ENCODE measurements around the gene KCNT2. TPM values are rescaled to one million over a fixed set of nuclear protein-coding genes. Genes with fewer than 3 reads are reported as not detected.

The KCNT2 gene
- total and polyA plus RNA-seq, 2 donors (not counting 3 experiments of a cell fraction or from before 2014, with no cell fraction given), result 0.46 to 1.6 TPM

- no peak overlapping the region for H3K9ac ChIP-seq (replicated peaks; ENCODE audit: extremely low read depth, insufficient read depth, low read length)
- no TSS peak for BruUV-seq (replicated peaks)
- POLR2A ChIA-PET, result no interaction called here
- dilution Hi-C loops (cut with MboI; ENCODE audit: extremely low pct_ligation_motif_present, low sequenced_read_pairs) (no loop called here), intact Hi-C loops (cut with micrococcal nuclease) (no loop called here)
- CTCF ChIA-PET, result interaction anchor here (0.8 to 10.2 kb wide), 2 partner anchors 39 to 159 kb away, joined by 4 to 377 read pairs; no protein-coding TSS in a partner anchor
- H3K36me3 ChIP-seq (ENCODE audit: control insufficient read depth in 2 of 2, extremely low read depth in 1 of 2, insufficient read depth in 2 of 2, low read length in 2 of 2), result no peaks in the 10 kb centered on the region
- H3K79me2 ChIP-seq (ENCODE audit: control insufficient read depth, insufficient read depth, low read length), result no peaks in the 10 kb centered on the region
- no peak overlapping the region for H3K27ac ChIP-seq (ENCODE audit: insufficient read depth, low read depth, low read length)
- FAIRE-seq, result no peak
- no peaks in the 10 kb centered on the region for H3K4me1 ChIP-seq (ENCODE audit: control insufficient read depth, extremely low read depth, insufficient read depth, low read length)
- no peak overlapping the region for H3K4me2 ChIP-seq (ENCODE audit: insufficient read depth, low read length)
- no peaks in the 10 kb centered on the region for H3K9me3 ChIP-seq (replicated peaks; ENCODE audit: control insufficient read depth, insufficient read depth, low read length)
- no peaks in the 10 kb centered on the region for H3K9me1 ChIP-seq (replicated peaks; ENCODE audit: control insufficient read depth, extremely low read depth, insufficient read depth, low read length)
- no peak overlapping the region for H3K4me3 ChIP-seq (replicated peaks in 1 of 3; ENCODE audit: insufficient read depth in 1 of 3, low read depth in 1 of 3, low read length in 3 of 3)
- H4K20me1 ChIP-seq (replicated peaks; ENCODE audit: control insufficient read depth, extremely low read depth, insufficient read depth, low read length), result no peaks in the 10 kb centered on the region
- no peak overlapping the region for H2AFZ ChIP-seq (ENCODE audit: low read depth, low read length)
- no peak for TF ChIP-seq MAX (IDR thresholded peaks at IDR 0.05; ENCODE audit: insufficient read depth, insufficient read length)
- no peak for TF ChIP-seq EZH2 (IDR thresholded peaks at IDR 0.05; ENCODE audit: borderline replicate concordance, low read depth, low read length, severe bottlenecking)
- no peak for TF ChIP-seq CTCF (IDR thresholded peaks at IDR 0.05; ENCODE audit: extremely low read depth in 1 of 2, insufficient read depth in 1 of 2, low read depth in 1 of 2, low read length in 2 of 2)
- no peak for TF ChIP-seq POLR2AphosphoS5 (IDR thresholded peaks at IDR 0.05; ENCODE audit: insufficient read depth, low read depth, low read length)
- TF ChIP-seq JUN (IDR thresholded peaks at IDR 0.05; ENCODE audit: borderline replicate concordance, insufficient read depth, insufficient read length, low read depth), result no peak
- no peak for DNase-seq (ENCODE audit: low read depth, low spot score)
- H3K27me3 ChIP-seq (ENCODE audit: control insufficient read depth in 2 of 2, insufficient read depth in 2 of 2, low read length in 2 of 2), result no peaks in the 10 kb centered on the region
These were observed 301.8 kb downstream of the KCNT2 start for GRCh38 chr1:196306421-196306820.

- Histone ChIP-seq H3K4me1 (ENCODE audit: control insufficient read depth, extremely low read depth, insufficient read depth, low read length) (no peaks in the 10 kb centered on the region), H3K79me2 (ENCODE audit: control insufficient read depth, insufficient read depth, low read length) (no peaks in the 10 kb centered on the region), H3K27ac (ENCODE audit: insufficient read depth, low read depth, low read length) (no peak overlapping the region), H3K4me3 (replicated peaks in 1 of 3; ENCODE audit: insufficient read depth in 1 of 3, low read depth in 1 of 3, low read length in 3 of 3) (no peak overlapping the region), H3K27me3 (ENCODE audit: control insufficient read depth in 2 of 2, insufficient read depth in 2 of 2, low read length in 2 of 2) (no peaks in the 10 kb centered on the region), H3K9ac (replicated peaks; ENCODE audit: extremely low read depth, insufficient read depth, low read length) (no peak overlapping the region), H3K9me3 (replicated peaks; ENCODE audit: control insufficient read depth, insufficient read depth, low read length) (no peaks in the 10 kb centered on the region), H3K4me2 (ENCODE audit: insufficient read depth, low read length) (no peak overlapping the region), H3K36me3 (ENCODE audit: control insufficient read depth in 2 of 2, extremely low read depth in 1 of 2, insufficient read depth in 2 of 2, low read length in 2 of 2) (no peaks in the 10 kb centered on the region), H4K20me1 (replicated peaks; ENCODE audit: control insufficient read depth, extremely low read depth, insufficient read depth, low read length) (no peaks in the 10 kb centered on the region), H2AFZ (ENCODE audit: low read depth, low read length) (no peak overlapping the region), H3K9me1 (replicated peaks; ENCODE audit: control insufficient read depth, extremely low read depth, insufficient read depth, low read length) (no peaks in the 10 kb centered on the region)
- FAIRE-seq (no peak), DNase-seq (ENCODE audit: low read depth, low spot score) (no peak)
- ChIA-PET POLR2A (no interaction called here), CTCF (interaction anchor here (0.8 to 10.2 kb wide), 2 partner anchors 38 to 157 kb away, joined by 4 to 377 read pairs; no protein-coding TSS in a partner anchor)
- TF ChIP-seq POLR2AphosphoS5 (IDR thresholded peaks at IDR 0.05; ENCODE audit: insufficient read depth, low read depth, low read length), result no peak
- no peak for TF ChIP-seq CTCF (IDR thresholded peaks at IDR 0.05; ENCODE audit: extremely low read depth in 1 of 2, insufficient read depth in 1 of 2, low read depth in 1 of 2, low read length in 2 of 2)
- no peak for TF ChIP-seq GATA2 (IDR thresholded peaks at IDR 0.05; ENCODE audit: insufficient read depth, insufficient read length, low read depth, low read length)
- intact Hi-C loops (cut with micrococcal nuclease) (no loop called here), dilution Hi-C loops (cut with MboI; ENCODE audit: extremely low pct_ligation_motif_present, low sequenced_read_pairs) (no loop called here)
- BruUV-seq (replicated peaks), result no TSS peak
These were observed 303.0 kb downstream of the KCNT2 start for GRCh38 chr1:196305216-196305615.
